ENCODE measurements around the gene CGB2. TPM values are rescaled to one million over a fixed set of nuclear protein-coding genes. Genes with fewer than 3 reads are reported as not detected.

CGB2 gene
- total RNA-seq, 1 experiment from 2014 or later, result not detected

- Histone ChIP-seq H3K36me3 (ENCODE audit: control insufficient read depth, insufficient read depth, low read length) (peaks cover 1% of the 10 kb centered on the region; the same call in 1 of the 2 replicates), H3K4me1 (0 out of 2 replicates have a peak, but pooled peaks cover 9% of the 10 kb centered on the region), H3K4me3 (ENCODE audit: low read depth, low read length) (no peak overlapping the region), H3K9me3 (no peaks in the 10 kb centered on the region), H3K27me3 (replicated peaks; ENCODE audit: control insufficient read depth, insufficient read depth, low read length) (no peaks in the 10 kb centered on the region)
- Mint-ChIP-seq H3K36me3 (ENCODE audit: insufficient read depth, unreplicated experiment) (peaks cover 36% of the 10 kb centered on the region), H3K4me1 (ENCODE audit: low read depth, unreplicated experiment) (peaks cover 17% of the 10 kb centered on the region), H3K4me3 (ENCODE audit: unreplicated experiment) (peak overlapping the region; percentile 32), H3K27me3 (ENCODE audit: insufficient read depth, unreplicated experiment) (no peaks in the 10 kb centered on the region), H3K9me3 (ENCODE audit: unreplicated experiment) (no peaks in the 10 kb centered on the region), H3K27ac (ENCODE audit: unreplicated experiment) (peak overlapping the region; percentile 20)
- POLR2A ChIA-PET, result no interaction called here
- no peak for DNase-seq
- BruUV-seq (replicated peaks), result no TSS peak
- CTCF ChIA-PET, result interaction anchor here (0.9 kb wide), 1 partner anchor 23 kb away, joined by 5 read pairs; the partner anchor contains the start of genes GYS1 and RUVBL2
- intact Hi-C loops (cut with micrococcal nuclease; ENCODE audit: unreplicated experiment), result no loop called here
- no peak for TF ChIP-seq CTCF (IDR thresholded peaks at IDR 0.05; ENCODE audit: insufficient read depth in 1 of 2, low read depth in 1 of 2, low read length in 1 of 2, severe bottlenecking in 1 of 2, unreplicated experiment in 1 of 2)
Measured at GRCh38 chr19:49016067-49016839, 15.4 kb upstream of the CGB2 start.

- POLR2A ChIA-PET, result interaction anchor here (1.1 kb wide), 1 partner anchor 24 kb away, joined by 5 read pairs; the partner anchor contains the start of genes GYS1 and RUVBL2
- BruUV-seq (replicated peaks), result no TSS peak
Measured at GRCh38 chr19:49017041-49017665, 14.5 kb upstream of the CGB2 start, which contains the start of gene LHB. Gene LHB (minus strand): TSS chr19:49017091. CDS start chr19:49017081, 10 bp downstream.

More at GRCh38 chr19:49017041-49017665, 14.5 kb upstream of the CGB2 start, which contains the start of gene LHB:
- Histone ChIP-seq H3K4me1 (0 out of 2 replicates have a peak, but pooled peaks cover 9% of the 10 kb centered on the region), H3K36me3 (ENCODE audit: control insufficient read depth, insufficient read depth, low read length) (peaks cover 1% of the 10 kb centered on the region; the same call in 1 of the 2 replicates), H3K4me3 (ENCODE audit: low read depth, low read length) (peak within 1 kb of the TSS; percentile 49), H3K9me3 (no peaks in the 10 kb centered on the region), H3K27me3 (replicated peaks; ENCODE audit: control insufficient read depth, insufficient read depth, low read length) (no peaks in the 10 kb centered on the region; the same call in 1 of the 2 replicates)
- no peak for TF ChIP-seq CTCF (IDR thresholded peaks at IDR 0.05; ENCODE audit: insufficient read depth in 1 of 2, low read depth in 1 of 2, low read length in 1 of 2, severe bottlenecking in 1 of 2, unreplicated experiment in 1 of 2)
- CTCF ChIA-PET, result interaction anchor here (0.6 to 4.0 kb wide), 8 partner anchors 17 to 846 kb away, joined by 3 to 51 read pairs (median 6); partner anchors contain the start of genes GYS1, NTF4 and RUVBL2
- peak within 1 kb of the TSS; percentile 79 for H3K4me3 Mint-ChIP-seq (ENCODE audit: unreplicated experiment)
- H3K27ac Mint-ChIP-seq (ENCODE audit: unreplicated experiment), result peak within 1 kb of the TSS; percentile 20
- intact Hi-C loops (cut with micrococcal nuclease; ENCODE audit: unreplicated experiment), result loop anchor here (1.0 kb wide), 1 partner anchor 57 kb away; no protein-coding TSS in a partner anchor
- H3K4me1 Mint-ChIP-seq (ENCODE audit: low read depth, unreplicated experiment), result peaks cover 21% of the 10 kb centered on the region
- H3K36me3 Mint-ChIP-seq (ENCODE audit: insufficient read depth, unreplicated experiment), result peaks cover 36% of the 10 kb centered on the region
- DNase-seq, result no peak
- no peaks in the 10 kb centered on the region for H3K27me3 Mint-ChIP-seq (ENCODE audit: insufficient read depth, unreplicated experiment)
- no peaks in the 10 kb centered on the region for H3K9me3 Mint-ChIP-seq (ENCODE audit: unreplicated experiment)

Data from Caco-2 (cell line).